C4-2B (cell line): Measurements from ENCODE around the gene TENM4.

Source experiments
- ZFX ChIP-seq: fragments of 450-650 bp; IDR thresholded peaks from 2 replicates; pipeline ENCODE4 v1.6.1; 2017
- TF ChIP-seq, protein P1 (sequence below): fragments of 450-650 bp; conservative IDR thresholded peaks from 2 replicates; pipeline ENCODE4 v1.5.1; 2017; ENCODE audit warnings: mild to moderate bottlenecking

DNA sequence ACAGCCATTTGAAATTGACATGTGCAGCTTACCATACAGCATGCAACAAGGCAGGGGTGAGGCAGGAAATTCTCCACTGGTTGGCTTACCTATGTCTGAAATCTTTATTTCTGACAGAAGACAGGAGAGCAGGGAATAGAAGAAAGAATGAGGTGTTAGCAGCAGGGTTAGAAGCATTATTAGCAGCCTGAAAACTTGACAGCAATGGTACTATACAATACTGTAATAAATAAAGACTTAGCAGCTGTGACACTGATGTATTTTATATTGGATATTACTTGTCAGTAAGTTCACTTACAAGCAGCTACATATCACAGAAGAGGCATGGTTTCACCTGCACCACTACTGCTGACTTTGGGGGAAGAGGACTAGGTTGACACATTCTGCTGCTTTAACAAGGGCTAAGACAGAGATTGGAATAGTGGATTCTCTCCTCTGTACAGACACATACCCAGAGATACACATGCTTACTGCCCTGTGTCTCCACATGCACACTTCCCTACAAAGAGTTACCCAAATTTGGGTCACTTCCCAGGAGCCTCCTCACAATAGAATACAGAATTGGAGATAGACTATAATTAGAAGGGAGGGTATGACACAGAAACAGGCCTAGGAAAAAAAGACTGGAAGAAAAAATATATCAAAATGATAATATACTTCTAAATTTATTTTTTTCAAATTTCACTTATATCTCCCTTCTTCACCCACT is 720.4 kb downstream of the TENM4 start:
- TF ChIP-seq, protein P1, sequence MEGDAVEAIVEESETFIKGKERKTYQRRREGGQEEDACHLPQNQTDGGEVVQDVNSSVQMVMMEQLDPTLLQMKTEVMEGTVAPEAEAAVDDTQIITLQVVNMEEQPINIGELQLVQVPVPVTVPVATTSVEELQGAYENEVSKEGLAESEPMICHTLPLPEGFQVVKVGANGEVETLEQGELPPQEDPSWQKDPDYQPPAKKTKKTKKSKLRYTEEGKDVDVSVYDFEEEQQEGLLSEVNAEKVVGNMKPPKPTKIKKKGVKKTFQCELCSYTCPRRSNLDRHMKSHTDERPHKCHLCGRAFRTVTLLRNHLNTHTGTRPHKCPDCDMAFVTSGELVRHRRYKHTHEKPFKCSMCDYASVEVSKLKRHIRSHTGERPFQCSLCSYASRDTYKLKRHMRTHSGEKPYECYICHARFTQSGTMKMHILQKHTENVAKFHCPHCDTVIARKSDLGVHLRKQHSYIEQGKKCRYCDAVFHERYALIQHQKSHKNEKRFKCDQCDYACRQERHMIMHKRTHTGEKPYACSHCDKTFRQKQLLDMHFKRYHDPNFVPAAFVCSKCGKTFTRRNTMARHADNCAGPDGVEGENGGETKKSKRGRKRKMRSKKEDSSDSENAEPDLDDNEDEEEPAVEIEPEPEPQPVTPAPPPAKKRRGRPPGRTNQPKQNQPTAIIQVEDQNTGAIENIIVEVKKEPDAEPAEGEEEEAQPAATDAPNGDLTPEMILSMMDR = no peak
- no peak for TF ChIP-seq ZFX
